ENCODE data around the gene BMP8B. TPM values are rescaled to one million over a fixed set of nuclear protein-coding genes. Genes with fewer than 3 reads are reported as not detected.

BMP8B gene
- total and polyA plus RNA-seq, 8 donors, result 0.14 to 5.2 (median 0.68) TPM; not detected in 1

GRCh38 chr1:39758556-39759435 is 29.9 kb downstream of the BMP8B start:
- Histone ChIP-seq H3K36me3 (peaks cover 31 to 90% (median 83%) of the 10 kb centered on the region in 4 donors), H3K27ac (no peak overlapping the region), H3K9me3 (no peaks in the 10 kb centered on the region), H3K4me3 (no peak overlapping the region), H3K4me1 (peaks cover 0 to 13% (median 4%) of the 10 kb centered on the region in 4 donors), H3K27me3 (no peaks in the 10 kb centered on the region)
- no peak for DNase-seq
- intact Hi-C loops (cut with DNase I; ENCODE audit: low total_unique reads), result no loop called here
- 90 to 96% (median 93%) methylated on average over 14 to 16 of the region's 16 CpGs for WGBS, 5 donors
- TF ChIP-seq CTCF (IDR thresholded peaks at IDR 0.05) (no peak), EP300 (IDR thresholded peaks at IDR 0.05) (no peak), POLR2A (IDR thresholded peaks at IDR 0.05) (no peak), POLR2AphosphoS5 (IDR thresholded peaks at IDR 0.05) (no peak)

- TF ChIP-seq POLR2A (IDR thresholded peaks at IDR 0.05), result no peak
- H3K36me3 ChIP-seq, result peaks cover 43 to 99% (median 95%) of the 10 kb centered on the region in 4 donors
- H3K9me3 ChIP-seq, result no peaks in the 10 kb centered on the region
- H3K4me1 ChIP-seq, result peaks cover 0 to 23% (median 9%) of the 10 kb centered on the region in 4 donors
- 80 to 88% (median 86%) methylated on average over 5 of the region's 5 CpGs for WGBS, 5 donors
- no peak overlapping the region for H3K27ac ChIP-seq
- no peak overlapping the region for H3K4me3 ChIP-seq
- DNase-seq, result no peak
- intact Hi-C loops (cut with DNase I; ENCODE audit: low total_unique reads), result no loop called here
- no peaks in the 10 kb centered on the region for H3K27me3 ChIP-seq
Measured at GRCh38 chr1:39757501-39757900, 31.2 kb downstream of the BMP8B start.

GRCh38 chr1:39755965-39756659 is 32.6 kb downstream of the BMP8B start:
- TF ChIP-seq EP300 (IDR thresholded peaks at IDR 0.05), result no peak
- DNase-seq, result no peak
- Histone ChIP-seq H3K9me3 (no peaks in the 10 kb centered on the region), H3K36me3 (peaks cover 57 to 100% (median 100%) of the 10 kb centered on the region in 4 donors), H3K27ac (peak overlapping the region in 1 of 5 donors; percentile 20), H3K4me3 (no peak overlapping the region), H3K27me3 (no peaks in the 10 kb centered on the region), H3K4me1 (peaks cover 0 to 23% (median 9%) of the 10 kb centered on the region in 4 donors)
- 90 to 94% (median 92%) methylated on average over 6 to 9 of the region's 9 CpGs for WGBS, 5 donors
- intact Hi-C loops (cut with DNase I; ENCODE audit: low total_unique reads), result no loop called here

GRCh38 chr1:39754906-39755504 is 33.7 kb downstream of the BMP8B start:
- intact Hi-C loops (cut with DNase I; ENCODE audit: low total_unique reads), result no loop called here
- Histone ChIP-seq H3K4me1 (peaks cover 0 to 23% (median 9%) of the 10 kb centered on the region in 4 donors), H3K27ac (peak overlapping the region in 1 of 5 donors; percentile 55), H3K36me3 (peaks cover 68 to 100% (median 100%) of the 10 kb centered on the region in 4 donors), H3K9me3 (no peaks in the 10 kb centered on the region), H3K4me3 (no peak overlapping the region), H3K27me3 (no peaks in the 10 kb centered on the region)
- TF ChIP-seq POLR2A (IDR thresholded peaks at IDR 0.05) (no peak), POLR2AphosphoS5 (IDR thresholded peaks at IDR 0.05) (no peak), CTCF (IDR thresholded peaks at IDR 0.05) (no peak), EP300 (IDR thresholded peaks at IDR 0.05) (no peak)
- DNase-seq, result no peak
- WGBS, 5 donors, result 33 to 91% (median 75%) methylated on average over 1 to 2 of the region's 2 CpGs

- peaks cover 77 to 100% (median 100%) of the 10 kb centered on the region in 4 donors for H3K36me3 ChIP-seq
- no peak for TF ChIP-seq EP300 (IDR thresholded peaks at IDR 0.05)
- no peak for TF ChIP-seq POLR2AphosphoS5 (IDR thresholded peaks at IDR 0.05)
- TF ChIP-seq POLR2A (IDR thresholded peaks at IDR 0.05), result no peak
- TF ChIP-seq CTCF (IDR thresholded peaks at IDR 0.05), result no peak
- no peak overlapping the region for H3K4me3 ChIP-seq
- peak overlapping the region in 2 of 5 donors; percentile 39 to 55 for H3K27ac ChIP-seq
- H3K27me3 ChIP-seq, result no peaks in the 10 kb centered on the region
- intact Hi-C loops (cut with DNase I; ENCODE audit: low total_unique reads), result no loop called here
- H3K4me1 ChIP-seq, result peaks cover 0 to 23% (median 9%) of the 10 kb centered on the region in 4 donors
- no peaks in the 10 kb centered on the region for H3K9me3 ChIP-seq
- DNase-seq, result no peak
- WGBS, 5 donors, result 38 to 57% (median 49%) methylated on average over 2 of the region's 2 CpGs
Measured at GRCh38 chr1:39754026-39754570, 34.6 kb downstream of the BMP8B start.
